Fibroblast of upper back skin (primary cell): ENCODE data around the gene FUOM.

ENCODE experiments used
- DNase-seq: peaks from one replicate; pipeline ENCODE4 v3.0.0-alpha.2; 2013

FUOM gene, protein sequence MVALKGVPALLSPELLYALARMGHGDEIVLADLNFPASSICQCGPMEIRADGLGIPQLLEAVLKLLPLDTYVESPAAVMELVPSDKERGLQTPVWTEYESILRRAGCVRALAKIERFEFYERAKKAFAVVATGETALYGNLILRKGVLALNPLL

GRCh38 chr10:133357285-133358161 is at the start of gene FUOM:
Gene FUOM (minus strand): TSS chr10:133358019. CDS start chr10:133358007, 12 bp downstream.
- peak; percentile 61 for DNase-seq

DNA sequence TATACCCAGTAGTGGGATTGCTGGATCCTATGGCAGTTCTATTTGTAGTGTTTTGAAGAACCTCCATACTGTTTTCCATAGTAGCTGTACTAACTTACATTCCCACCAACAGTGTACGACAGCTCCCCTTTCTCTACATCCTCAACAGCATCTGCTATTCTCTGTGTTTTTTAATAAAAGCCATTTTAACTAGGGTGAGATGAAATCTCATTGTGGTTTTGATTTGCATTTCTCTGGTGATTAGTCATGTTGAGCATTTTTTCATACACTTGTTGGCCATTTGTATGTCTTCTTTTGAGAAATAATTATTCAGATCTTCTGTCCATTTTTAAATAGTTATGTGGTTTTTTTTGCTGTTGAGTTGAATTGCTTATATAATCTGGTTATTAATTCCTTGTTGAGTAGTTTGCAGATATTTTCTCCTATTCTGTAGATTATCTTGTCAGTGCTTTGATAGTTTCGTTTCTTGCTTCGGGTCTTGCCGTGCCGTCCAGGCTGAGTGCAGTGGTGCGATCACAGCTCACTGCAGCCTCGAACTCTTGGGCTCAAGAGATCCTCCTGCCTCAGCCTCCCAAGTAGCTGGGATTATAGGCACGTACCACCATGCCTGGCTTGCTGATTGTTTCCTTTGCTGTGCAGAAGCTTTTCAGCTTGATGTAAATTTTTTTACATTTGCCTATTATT is 48.2 kb upstream of the FUOM start:
- DNase-seq = peak; percentile 52

- DNase-seq = peak; percentile 38
Measured at GRCh38 chr10:133405272-133405671, 47.5 kb upstream of the FUOM start.

DNA sequence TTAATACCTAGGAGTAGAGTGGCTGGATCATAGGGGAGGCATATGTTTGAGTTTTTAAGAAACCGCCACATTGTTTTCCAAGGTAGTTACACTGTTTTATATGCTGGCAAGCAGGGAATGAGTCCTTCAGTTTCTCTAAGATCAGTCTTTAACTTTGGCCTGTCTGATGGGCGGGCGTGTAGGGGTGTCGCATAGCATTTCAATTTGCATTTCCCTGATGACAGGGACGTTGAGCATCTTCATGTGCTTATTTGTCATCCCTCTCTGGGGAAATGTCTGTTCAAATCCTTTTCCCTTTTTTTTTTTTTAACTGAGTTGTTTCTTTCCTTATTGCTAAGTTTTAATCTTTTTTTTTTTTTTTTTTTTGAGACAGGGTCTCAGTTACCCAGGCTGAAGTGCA is 46.0 kb upstream of the FUOM start:
- DNase-seq = no peak

- no peak for DNase-seq
Measured at GRCh38 chr10:133403359-133403758, 45.5 kb upstream of the FUOM start.

- DNase-seq = no peak
Measured at GRCh38 chr10:133401981-133402725, 44.3 kb upstream of the FUOM start.

DNA sequence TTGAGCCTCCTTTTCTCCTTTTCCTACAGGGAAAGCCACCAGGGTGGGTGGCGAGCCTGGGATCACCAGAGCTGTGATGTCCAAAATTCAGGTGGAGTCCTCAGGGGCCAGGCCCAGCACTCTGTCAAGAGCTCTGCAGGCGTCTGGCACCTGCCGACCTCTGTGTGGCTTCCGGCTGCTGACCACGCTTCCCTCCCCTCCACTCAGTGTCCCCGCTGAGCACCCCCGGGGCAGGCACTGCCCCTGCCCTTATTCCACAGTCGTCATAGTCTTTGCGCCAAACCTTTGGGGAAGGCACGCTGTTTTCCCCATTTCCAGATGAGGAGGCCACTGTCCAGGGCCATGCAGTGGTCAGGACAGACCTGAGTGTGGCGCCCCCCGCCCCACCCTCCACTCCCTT is 43.7 kb upstream of the FUOM start:
- no peak for DNase-seq

DNA sequence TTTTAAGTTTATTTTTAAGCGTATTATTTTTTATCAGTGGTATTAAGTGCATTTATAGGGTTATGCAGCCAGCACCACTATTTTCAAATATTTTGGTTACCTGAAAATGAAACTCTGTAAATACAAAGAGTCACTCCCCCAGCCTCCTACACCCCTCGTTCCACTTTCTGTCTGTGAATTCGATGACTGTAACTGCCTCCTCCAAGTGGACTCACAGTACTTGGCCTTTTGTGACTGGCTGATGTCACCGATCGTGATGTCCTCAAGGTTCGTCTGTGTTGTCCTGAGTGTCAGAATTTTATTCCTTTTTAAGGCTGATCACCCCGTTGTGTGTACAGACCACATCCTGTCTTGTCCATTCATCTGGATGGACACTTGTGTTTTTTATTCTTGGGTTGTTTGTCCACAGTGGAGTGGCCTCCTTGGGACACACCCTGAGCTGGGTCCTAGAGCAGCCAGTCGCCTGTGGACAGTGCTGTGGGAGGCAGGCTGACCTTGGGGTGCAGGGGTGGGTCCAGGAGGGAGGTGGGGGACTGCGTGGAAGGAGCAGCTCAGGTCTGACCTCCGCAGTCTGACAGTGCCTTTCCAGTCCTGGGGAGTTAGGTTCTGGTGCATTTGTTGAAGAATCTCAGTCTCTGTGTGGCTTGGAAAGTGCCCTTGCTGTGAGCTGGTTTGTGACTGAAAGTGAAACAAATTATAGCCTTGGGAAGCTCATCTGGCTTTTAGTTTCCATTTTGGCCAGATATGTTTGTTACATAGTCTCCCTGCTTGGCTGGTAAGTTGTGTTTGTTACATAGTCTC is 43.0 kb upstream of the FUOM start:
- no peak for DNase-seq

- DNase-seq = no peak
Measured at GRCh38 chr10:133399123-133399601, 41.3 kb upstream of the FUOM start.

- no peak for DNase-seq
Measured at GRCh38 chr10:133397938-133398337, 40.1 kb upstream of the FUOM start.

GRCh38 chr10:133396035-133396624 is 38.3 kb upstream of the FUOM start:
- no peak for DNase-seq

DNA sequence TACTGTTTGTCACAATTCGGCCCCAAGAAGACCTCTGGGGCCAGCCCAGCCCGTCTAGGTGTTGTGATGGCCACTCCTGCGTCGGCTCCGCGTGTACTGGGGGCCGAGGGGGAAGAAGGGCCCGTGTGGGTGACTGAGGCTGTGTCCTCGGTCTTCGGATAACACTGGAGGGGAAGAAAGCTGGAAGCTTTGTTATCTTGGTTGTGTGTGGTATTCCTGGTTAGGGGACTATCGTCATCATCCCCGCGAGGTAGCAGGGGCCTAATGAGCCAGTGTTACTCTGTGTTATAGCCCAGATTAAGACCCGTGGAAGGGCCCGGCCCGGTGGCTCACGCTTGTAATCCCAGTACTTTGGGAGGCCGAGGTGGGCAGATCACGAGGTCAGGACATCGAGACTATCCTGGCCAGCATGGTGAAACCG is 37.0 kb upstream of the FUOM start:
- no peak for DNase-seq

GRCh38 chr10:133394064-133394663 is 36.3 kb upstream of the FUOM start, which contains the start of gene MTG1:
Gene MTG1 (plus strand): TSS chr10:133394157. CDS start chr10:133394221, 64 bp downstream.
- peak; percentile 91 for DNase-seq

DNA sequence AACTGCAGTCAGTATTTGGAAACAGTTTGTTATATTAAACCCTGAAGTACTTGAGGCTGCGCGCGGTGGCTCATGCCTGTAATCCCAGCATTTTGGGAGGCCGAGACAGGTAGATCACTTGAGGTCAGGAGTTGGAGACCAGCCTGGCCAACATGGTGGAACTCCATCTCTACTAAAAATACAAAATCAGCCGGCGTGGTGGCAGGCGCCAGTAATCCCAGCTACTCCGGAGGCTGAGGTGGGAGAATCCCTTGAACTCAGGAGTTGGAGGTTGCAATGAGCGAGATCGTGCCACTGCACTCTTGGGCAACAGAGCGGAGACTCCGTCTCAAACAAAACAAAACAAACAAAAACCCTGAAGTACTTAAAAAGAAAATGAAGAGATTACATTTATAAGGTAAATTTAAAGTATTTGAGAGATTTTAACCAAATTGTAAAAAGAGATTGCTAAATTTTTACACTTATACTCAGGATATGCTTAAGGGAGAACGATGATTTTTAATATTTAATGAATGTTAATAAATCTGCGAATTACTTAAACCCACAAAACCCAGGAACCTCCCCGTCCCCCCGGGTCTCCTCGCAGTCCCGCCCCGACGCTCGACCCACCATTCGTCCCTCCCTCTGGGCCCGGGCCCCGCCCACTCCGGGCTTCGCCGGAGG is 35.7 kb upstream of the FUOM start:
- DNase-seq = no peak

GRCh38 chr10:133391761-133392518 is 34.1 kb upstream of the FUOM start:
- DNase-seq = no peak

- no peak for DNase-seq
Measured at GRCh38 chr10:133391249-133391635, 33.4 kb upstream of the FUOM start.

- no peak for DNase-seq
Measured at GRCh38 chr10:133390597-133391248, 32.9 kb upstream of the FUOM start.

DNA sequence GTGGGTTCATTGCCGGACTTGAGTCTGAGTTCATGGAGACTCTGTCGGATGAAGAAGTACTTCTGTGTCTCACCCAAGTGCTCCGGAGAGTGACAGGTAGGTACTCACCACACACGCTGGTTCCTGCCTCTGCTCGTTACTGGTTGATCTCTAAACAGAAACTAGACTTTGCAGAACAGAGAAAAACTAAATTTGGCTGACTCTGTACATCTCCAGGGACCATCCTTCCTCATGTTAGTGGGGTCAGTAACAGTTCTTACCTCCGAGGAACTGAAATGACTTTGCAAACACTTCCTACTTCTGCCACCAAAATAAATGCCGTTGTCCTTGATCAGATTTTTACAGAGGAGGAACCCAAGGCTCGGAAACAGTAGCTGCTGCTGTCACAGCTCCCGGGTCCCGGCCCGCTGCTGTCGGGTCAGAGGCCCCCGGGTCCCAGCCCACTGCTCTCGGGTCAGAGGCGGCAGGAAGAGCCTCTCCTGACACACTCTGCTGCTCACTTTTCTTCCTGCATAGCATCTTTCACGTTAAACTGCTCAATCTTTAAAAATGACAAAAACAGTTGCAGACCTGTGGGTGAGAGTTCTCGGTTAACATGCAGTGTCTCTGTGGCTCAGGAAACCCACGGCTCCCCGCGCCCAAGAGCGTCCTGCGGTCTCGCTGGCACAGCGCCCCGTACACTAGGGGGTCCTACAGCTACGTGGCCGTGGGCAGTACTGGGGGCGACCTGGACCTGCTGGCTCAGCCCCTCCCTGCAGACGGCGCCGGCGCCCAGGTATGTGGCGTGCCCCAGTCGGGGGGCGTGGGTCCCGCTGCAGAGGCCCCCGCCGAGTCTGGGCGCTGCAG is 31.4 kb upstream of the FUOM start:
- DNase-seq = no peak
